Amniotic epithelial cell (primary cell): ENCODE data around the gene PRR12.

Experiments used
- DNase-seq: peaks from one replicate; pipeline ENCODE4 v3.0.0-alpha.2; 2010; ENCODE audit warnings: low read depth

Gene PRR12

DNA sequence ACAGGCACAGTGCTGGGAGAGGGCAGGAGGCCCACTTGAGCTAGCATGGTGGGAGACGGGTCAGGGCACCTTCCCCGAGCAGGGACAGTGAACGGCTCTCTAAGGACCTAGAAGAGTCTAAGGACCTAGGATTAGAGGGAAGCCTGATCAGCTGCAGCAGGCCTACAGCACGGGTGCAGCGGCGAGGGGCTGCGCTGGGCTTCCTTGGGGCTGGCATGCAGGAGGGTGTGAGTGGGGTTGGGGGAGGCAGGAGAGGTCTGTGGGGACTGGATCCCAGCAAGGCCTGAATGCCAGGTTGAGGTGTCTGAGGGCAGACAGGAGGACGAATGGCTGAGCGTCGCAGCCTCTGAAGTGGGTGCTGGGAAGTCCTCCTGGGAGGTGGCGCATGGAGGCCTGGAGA, 54.6 kb downstream of the PRR12 start:
- no peak for DNase-seq

DNA sequence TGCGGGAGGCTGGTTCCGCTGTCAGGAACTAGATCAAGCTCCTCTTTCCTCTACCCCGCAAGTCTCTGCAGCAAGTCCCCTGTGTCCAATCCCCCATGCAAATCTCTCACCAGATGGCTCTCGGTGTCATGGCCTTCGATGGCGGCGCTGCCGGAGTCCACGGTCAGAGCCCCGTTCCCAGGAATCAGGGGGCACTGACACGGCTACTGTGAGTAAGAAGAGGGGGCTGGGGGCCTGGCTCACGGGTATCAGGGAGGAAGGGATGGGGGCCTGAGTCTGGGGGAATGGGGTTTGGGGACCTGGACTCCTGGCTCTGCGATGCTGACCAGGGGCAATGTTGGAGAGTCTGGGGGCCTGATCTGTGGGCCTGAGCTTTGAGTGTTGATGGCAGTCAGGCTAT, 55.0 kb downstream of the PRR12 start:
- DNase-seq, result no peak

DNA sequence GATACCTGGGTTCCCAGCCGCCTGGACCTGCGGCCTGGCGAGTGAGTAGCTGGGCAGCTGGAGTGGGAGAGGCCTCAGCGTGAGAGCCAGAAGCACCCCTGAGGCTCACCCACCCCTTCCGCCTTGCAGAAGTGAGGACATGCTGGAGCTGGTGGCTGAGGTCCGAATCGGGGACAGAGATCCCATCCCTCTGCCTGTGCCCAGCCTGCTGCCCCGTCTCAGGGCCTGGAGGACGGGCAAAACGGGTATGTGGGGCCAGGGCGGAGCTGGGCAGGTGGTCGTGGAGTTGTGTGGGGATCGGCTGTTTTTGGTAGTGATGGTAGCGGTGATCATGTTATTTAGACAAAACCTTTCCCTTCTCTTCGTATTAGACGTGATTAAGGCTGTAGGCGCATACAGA, 55.6 kb downstream of the PRR12 start:
- DNase-seq, result no peak

DNA sequence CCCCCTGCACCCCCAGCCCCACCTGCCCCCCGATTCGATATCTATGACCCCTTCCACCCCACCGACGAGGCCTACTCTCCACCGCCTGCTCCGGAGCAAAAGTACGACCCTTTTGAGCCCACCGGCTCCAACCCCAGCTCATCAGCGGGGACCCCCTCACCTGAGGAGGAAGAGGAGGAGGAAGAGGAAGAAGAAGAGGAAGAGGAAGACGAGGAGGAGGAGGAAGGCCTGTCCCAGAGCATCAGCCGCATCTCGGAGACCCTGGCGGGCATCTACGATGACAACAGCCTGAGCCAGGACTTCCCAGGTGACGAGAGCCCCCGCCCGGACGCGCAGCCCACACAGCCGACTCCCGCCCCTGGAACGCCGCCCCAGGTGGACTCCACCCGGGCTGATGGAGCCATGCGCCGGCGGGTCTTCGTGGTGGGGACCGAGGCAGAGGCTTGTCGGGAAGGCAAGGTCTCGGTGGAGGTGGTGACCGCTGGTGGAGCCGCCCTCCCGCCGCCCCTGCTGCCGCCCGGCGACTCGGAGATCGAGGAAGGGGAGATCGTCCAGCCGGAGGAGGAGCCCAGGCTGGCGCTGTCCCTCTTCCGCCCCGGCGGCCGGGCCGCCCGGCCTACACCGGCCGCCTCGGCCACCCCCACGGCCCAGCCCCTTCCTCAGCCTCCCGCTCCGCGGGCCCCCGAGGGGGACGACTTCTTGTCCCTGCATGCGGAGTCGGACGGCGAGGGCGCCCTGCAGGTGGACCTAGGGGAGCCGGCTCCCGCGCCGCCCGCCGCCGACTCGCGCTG, 60.2 kb downstream of the PRR12 start:
- DNase-seq, result no peak

DNA sequence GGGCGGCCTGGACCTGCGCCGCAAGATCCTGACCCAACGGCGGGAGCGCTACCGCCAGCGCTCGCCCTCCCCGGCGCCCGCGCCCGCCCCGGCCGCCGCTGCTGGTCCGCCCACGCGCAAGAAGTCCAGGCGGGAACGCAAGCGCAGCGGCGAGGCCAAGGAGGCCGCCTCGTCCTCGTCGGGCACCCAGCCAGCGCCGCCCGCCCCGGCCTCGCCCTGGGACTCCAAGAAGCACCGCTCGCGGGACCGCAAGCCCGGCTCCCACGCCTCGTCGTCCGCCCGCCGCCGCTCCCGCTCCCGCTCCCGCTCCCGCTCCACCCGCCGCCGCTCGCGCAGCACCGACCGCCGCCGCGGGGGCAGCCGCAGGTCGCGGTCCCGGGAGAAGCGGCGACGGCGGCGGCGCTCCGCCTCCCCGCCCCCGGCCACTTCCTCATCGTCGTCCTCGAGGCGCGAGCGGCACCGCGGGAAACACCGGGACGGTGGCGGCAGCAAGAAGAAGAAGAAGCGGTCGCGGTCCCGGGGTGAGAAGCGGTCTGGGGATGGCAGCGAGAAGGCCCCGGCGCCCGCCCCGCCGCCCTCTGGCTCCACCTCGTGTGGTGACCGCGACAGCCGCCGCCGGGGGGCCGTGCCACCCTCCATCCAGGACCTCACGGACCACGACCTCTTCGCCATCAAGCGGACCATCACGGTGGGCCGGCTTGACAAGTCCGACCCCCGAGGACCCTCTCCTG, 61.0 kb downstream of the PRR12 start:
- no peak for DNase-seq

DNA sequence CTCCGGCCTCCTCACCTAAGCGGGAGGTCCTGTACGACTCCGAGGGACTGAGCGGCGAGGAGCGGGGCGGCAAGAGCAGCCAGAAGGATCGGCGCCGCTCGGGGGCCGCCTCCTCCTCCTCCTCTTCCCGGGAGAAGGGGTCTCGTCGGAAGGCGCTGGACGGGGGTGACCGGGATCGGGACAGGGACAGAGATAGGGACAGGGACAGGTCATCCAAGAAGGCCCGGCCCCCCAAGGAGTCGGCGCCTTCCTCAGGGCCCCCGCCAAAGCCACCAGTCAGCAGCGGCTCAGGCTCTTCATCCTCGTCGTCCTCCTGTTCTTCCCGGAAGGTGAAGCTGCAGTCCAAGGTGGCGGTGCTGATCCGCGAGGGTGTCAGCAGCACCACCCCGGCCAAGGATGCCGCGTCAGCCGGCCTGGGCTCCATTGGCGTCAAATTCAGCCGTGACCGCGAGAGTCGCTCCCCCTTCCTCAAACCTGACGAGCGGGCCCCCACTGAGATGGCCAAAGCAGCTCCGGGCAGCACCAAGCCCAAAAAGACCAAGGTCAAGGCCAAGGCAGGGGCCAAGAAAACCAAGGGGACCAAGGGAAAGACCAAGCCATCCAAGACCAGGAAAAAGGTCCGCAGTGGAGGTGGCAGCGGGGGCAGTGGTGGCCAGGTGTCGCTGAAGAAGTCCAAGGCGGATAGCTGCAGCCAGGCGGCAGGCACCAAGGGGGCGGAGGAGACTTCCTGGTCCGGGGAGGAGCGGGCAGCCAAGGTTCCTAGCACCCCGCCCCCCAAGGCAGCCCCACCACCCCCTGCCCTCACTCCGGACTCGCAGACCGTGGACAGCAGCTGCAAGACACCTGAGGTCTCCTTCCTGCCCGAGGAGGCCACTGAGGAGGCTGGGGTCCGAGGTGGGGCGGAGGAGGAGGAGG, 61.8 kb downstream of the PRR12 start:
- DNase-seq, result no peak

DNA sequence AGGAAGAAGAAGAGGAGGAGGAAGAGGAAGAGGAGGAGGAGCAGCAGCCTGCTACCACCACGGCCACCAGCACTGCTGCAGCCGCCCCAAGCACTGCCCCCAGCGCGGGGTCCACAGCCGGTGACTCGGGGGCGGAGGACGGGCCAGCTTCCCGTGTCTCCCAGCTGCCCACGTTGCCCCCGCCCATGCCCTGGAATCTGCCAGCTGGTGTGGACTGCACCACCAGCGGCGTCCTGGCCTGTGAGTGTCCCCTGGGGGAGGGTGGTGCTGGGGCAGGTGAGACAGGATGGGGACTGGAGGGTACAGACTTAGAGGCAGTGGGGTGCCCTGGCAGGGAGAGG, 62.5 kb downstream of the PRR12 start:
- no peak for DNase-seq

DNA sequence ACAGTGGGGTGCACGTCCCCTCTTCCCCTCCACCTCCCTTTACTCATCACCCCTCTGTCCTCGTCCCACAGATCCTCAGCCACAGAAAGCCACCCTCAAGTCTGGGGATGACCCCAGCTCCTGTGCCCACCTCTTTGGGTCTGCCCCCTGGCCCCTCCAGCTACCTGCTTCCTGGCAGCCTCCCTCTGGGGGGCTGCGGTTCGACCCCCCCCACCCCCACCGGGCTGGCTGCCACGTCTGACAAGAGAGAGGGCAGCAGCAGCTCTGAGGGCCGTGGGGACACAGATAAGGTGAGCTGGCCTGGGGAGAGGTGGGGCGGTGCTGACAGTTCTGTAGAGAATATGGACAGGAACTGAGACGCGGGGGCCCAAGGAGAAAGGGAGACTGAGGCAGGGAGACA, 63.6 kb downstream of the PRR12 start:
- DNase-seq, result no peak

DNA sequence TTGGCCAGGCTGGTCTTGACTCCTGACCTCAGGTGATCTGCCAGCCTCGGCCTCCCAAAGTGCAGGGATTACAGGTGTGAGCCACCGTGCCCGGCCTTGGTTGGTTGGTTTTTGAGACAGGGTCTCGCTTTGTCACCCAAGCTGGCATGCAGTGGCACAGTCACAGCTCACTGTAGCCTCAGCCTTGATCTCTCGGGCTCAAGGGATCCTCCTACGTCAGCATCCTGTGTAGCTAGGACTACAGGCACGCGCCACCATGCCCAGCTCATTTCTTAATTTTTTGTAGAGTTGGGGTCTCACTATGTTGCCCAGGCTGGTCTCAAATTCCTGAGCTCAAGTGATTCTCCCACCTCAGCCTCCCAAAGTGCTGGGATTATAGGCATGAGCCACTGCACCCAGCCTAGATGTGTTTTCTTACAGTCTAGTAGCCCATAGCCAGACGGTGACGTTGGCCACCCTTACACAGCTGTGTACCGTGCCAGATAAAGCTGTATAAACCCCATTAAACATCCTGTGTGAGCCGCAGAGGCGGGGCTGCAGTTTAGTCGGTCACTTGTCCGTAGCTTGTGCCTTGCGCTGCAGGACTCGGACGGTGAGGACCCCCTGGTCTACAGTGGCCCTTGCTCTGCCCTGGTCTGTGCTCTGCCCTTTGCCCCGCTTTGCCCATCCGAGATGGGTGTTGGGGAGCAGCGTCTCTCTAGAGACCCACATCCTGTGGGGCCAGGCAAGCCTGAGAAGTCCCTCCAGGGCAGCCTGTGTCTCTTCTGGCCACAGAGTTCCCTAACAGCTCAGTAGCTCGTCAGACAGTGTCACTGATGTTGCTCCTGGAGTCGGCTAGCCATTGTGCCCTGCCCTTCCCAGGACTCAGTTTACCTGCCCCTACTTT, 64.8 kb downstream of the PRR12 start:
- no peak for DNase-seq

DNA sequence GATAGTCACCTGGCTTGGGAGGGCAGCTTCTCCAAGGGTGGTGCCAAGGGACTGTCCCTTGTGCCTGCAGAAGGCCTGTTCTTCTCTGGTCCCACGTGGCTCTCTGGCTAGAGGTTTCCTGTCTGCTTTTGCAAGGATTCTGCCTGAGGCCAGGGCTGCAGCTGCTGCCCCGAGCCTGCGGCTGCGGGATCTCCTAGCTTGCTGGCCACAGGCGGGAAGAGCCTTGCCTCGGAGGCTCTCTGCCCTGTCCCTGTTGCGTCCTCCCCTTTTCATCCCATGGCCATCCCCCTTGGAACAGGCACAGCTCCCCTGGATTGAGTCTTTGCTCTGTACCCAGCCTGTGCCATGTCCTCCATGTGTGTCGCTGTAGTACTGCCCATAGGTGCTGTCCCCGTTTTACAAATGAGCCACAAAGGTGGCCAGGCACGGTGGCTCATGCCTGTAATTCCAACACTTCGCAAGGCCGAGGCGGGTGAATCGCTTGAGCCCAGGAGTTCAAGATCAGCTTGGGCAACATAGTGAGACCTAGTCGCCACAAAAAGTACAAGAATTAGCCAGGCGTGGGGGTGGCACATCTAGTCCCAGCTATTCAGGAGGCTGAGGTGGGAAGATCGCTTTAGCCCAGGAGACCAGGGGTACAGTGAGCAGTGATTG, 65.6 kb downstream of the PRR12 start:
- no peak for DNase-seq

DNA sequence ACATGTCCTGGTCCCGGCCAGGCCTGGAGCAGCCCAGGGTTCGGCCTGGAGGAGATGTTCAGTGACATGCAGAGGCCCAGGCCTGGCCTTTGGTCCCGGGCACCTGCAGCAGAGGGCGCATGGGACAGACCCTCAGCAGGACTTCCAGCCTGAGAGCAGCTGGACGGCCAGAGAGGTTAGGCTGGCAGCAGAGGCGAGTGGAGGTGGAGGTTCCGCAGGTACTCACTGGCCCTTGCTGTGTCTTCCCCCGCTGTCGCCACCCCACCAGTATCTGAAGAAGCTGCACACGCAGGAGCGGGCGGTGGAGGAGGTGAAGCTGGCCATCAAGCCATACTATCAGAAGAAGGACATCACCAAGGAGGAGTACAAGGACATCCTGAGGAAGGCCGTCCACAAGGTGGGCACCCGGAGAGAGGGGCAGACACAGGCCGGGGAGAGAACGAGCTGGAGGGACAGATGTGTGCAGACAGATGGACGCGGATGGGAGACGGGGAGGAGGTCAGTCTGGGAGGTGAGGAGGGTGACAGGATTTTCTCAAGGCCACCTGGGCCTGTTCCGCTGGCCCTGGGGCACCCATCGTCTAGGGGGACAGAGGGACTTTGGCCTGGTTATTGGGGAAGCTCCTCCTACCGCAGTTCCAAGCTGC, 66.6 kb downstream of the PRR12 start:
- DNase-seq, result no peak

DNA sequence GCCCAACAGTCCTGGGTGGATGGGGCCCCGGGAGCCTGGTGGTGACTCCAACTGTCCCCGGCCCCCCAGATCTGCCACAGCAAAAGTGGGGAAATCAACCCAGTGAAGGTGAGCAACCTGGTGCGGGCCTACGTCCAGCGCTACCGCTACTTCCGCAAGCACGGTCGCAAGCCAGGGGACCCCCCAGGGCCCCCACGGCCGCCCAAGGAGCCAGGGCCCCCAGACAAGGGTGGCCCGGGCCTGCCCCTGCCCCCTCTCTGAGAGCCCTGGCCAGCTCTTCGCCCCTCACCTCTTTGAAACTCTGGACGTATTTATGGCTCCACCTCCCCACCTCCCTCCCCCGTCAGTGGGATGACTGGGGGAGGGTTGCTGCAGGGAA, 67.1 kb downstream of the PRR12 start:
- no peak for DNase-seq

DNA sequence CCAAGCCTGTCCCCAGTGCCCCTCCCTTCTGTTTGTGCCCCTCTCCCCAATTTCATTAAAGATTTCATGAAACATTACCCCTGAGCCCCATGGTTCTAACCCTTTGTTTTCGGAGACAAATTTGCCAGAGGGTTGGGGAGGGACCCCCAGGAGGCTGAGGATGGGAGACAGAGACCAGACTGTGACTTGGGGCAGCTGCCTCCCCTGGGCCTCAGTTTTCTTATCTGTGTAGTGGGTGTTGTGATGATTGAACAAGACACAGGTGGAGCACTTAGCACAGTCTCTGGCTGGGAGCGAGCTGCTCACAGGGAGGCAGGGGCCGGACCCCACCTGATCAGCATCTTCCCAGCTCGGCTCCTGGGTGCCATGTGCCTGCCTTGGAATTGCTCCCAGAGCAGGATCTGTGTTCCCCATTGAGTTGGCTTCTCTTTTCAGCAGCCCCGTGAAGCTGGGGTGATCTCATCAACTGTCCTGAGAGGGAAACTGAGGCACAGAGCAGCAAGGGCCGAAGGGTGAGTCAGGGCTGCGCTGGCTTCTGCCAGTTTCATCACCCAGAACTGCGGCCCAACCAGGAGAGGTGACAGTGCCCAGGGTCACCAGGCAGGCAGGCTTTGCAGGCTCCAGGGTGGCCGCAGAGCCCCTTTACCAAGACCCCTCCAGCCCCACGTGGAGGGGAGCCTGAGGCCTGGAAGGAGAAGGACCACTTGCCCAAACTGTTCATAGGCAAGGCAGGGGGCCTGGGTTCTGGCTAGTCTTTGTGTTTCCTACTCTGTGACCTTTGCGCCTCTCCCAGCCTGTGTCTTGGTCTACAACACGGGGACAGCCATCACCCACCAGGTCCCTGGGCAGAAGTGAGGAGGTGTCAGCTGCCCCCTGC, 67.8 kb downstream of the PRR12 start:
- no peak for DNase-seq

DNA sequence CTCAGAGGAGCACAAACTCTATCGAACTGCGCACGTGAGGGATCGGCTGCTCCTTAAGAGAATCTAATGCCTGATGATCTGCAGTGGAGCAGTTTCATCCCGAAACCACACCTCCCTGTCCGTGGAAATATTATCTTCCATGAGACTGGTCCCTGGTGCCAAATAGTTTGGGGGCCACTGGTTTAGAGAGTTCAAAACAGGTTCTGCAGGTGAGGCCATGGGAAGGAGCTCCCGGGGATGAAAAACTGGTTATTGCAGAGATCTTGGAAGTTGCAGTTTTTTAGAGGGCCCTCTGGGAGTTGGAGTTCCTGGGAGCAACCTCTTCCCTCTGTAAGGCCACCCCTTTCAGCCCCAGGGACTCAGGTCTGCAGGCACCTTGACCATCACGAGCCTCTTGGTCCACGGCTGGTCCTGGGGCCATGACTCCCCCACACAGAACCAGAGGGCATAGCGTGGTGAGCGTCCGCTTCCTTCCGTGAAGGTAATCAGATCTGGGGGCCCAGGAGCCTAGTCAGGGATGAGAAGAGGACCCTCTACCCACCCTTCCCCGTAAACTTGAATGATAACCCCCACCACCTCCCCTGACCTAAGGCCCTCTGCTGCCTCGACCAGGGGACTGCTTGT, 69.5 kb downstream of the PRR12 start:
- no peak for DNase-seq

DNA sequence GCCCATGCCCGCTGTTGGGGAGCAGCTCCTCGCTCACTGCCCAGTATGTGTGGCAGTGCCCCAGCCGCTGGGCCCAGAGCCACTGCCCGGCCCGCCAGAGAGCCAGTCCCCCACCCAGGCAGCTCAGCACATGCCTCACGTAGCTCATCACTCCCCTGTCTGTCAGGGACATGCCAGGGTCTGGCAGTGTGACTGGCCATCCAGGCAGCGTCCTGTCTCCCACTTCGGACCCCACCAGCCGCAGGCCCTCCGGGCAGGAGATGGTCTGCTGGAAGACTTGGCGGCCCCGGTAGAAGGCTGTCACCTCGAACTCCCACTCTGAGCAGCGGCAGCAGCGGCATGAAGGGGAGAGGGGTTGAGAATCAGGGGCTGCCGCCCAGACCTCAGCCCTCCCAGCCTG, 71.0 kb downstream of the PRR12 start:
- DNase-seq, result no peak

DNA sequence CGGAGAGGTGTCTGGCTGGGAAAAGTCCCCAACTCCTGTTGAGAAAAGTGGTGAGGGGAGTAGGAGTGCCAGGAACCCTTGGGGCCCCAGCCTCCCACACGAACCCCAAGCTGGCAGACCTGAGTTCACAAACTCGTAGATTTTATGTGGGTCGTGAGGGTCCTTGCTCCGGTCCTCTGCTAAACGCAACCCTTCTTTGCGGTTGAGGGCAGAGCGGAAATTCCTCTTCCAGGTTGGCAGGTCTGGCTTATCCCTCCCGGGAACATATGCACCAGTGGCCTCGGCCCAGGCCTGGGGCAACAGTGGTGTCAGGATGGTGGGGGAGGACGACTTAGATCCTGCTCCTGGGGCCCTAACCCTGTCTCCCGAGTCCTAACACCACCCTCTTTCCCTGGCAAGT, 72.2 kb downstream of the PRR12 start:
- no peak for DNase-seq

DNA sequence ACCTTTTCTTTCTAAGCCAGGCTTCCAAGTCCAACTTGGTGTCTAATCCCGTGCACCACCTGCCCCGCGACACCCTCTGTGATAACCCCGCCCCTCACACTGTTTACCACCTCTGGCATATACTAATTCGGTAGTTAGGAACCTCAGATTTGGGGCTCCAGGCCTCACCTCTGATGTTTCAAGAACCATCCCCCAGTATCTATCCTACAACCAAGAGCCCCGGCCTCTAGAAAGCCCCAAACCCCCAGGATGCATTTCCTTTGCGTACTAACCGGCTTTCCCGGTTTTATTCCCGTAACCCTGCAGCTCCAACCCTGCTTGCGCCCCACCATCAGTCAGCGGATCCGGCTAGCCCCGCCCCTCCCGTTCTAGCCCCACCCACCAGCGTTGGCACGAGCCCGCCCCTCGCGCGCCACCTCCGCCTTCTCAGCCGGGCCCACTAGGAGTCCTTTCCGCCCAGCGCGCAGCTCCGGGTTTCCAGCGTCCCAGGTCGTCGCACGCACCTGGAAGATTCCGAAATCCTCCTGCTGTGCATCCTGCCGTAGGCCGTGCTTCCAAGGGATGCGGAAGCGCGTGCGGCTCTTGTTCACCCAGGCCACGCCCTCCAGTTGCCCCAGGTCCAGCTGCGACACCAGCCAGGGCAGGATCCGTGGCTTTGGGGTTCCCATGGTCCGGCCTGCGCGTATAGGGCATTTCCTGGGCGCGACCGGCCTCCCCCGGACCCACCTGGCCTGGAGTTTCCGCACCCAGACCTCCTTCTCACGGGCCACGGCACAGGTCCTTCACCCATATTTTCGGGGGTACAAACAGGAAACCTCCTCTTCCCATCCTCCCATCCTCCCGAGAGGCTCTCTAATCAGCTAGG, 73.4 kb downstream of the PRR12 start:
- DNase-seq, result peak; percentile 64

DNA sequence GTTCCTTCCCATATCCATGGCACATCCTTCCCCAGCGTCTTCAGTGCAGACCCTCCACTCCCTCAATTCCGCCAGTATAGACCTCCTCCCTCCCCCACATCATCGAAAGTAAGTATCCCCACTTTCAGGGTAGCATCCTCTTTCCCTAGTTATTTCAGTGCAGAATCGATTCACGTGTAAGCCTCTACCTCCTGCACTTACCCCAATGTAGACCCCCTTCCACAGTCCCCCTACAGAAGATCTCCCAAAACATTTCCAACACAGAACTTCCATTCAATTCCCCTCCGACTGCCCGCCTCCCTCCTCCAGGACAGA, 74.0 kb downstream of the PRR12 start:
- no peak for DNase-seq
